Fibroblast of villous mesenchyme (primary cell): ENCODE data around the gene AMMECR1. TPM values are rescaled to one million over a fixed set of nuclear protein-coding genes. Genes with fewer than 3 reads are reported as not detected.
A peak's percentile ranks its signal among the peaks of the same experiment; 100 is the strongest.

Source experiments
- DNase-seq: peaks from one replicate; pipeline ENCODE4 v3.0.0-alpha.2; 2010; ENCODE audit warnings: low read depth
- H3K4me3 ChIP-seq: 2 replicates; pipeline ENCODE4 v1.5.1; 2011; ENCODE audit warnings: low read depth, mild to moderate bottlenecking, low read length
- CTCF ChIP-seq: IDR thresholded peaks from 2 replicates; pipeline ENCODE4 v1.5.1; 2012; ENCODE audit warnings: low read depth, mild to moderate bottlenecking, low read length; ENCODE audit not compliant: insufficient read depth
- total RNA-seq: library from RNA; depleted of rRNA; stranded (reverse); fragments of >200 nt; gene quantifications from 2 replicates; pipeline ENCODE4 v1.2.3, GENCODE V29; 2012

The AMMECR1 gene
- total RNA-seq, 1 donor: 21.6 TPM

- no peak overlapping the region for H3K4me3 ChIP-seq
- no peak for DNase-seq
- no peak for TF ChIP-seq CTCF
Observed at GRCh38 chrX:110228453-110228852, 89.4 kb downstream of the AMMECR1 start.

GRCh38 chrX:110226931-110227330 lies 91.0 kb downstream of the AMMECR1 start:
- no peak for DNase-seq
- no peak for TF ChIP-seq CTCF

GRCh38 chrX:110224926-110225617 lies 92.8 kb downstream of the AMMECR1 start:
- H3K4me3 ChIP-seq: no peak overlapping the region
- TF ChIP-seq CTCF: no peak
- no peak for DNase-seq

More at GRCh38 chrX:110226931-110227330, 91.0 kb downstream of the AMMECR1 start:
- no peak overlapping the region for H3K4me3 ChIP-seq

- no peak for DNase-seq
- no peak for TF ChIP-seq CTCF
Observed at GRCh38 chrX:110222497-110223257, 95.2 kb downstream of the AMMECR1 start.

GRCh38 chrX:110219920-110220319 lies 98.0 kb downstream of the AMMECR1 start:
- peak; percentile 80 for DNase-seq
- no peak for TF ChIP-seq CTCF
- no peak overlapping the region for H3K4me3 ChIP-seq

More at GRCh38 chrX:110222497-110223257, 95.2 kb downstream of the AMMECR1 start:
- no peak overlapping the region for H3K4me3 ChIP-seq

- DNase-seq: peak; percentile 89
- no peak overlapping the region for H3K4me3 ChIP-seq
- TF ChIP-seq CTCF: no peak
Observed at GRCh38 chrX:110218591-110218990, 99.3 kb downstream of the AMMECR1 start.
